Memory B cell (primary cell): Measurements from ENCODE around the gene BLTP3B.
"Not testable (repeated sequence)": the region's sequence is repeated elsewhere in the genome, so short reads cannot be mapped to it uniquely, and the experiment has no call there.

Experiments used
- ATAC-seq: fragments of 150-1000 bp; cut with Tn5 transposase; 2 replicates; pipeline ENCODE4 v1.10.0; 2021; ENCODE audit warnings: low read depth, mild to moderate bottlenecking, moderate library complexity
- DNase-seq, 2 donors: peaks; one replicate each; pipeline ENCODE4 v3.0.0; 2022; ENCODE audit warnings: low spot score in 2 of 2
- H3K27ac Mint-ChIP-seq: one replicate; pipeline ENCODE4 v1.8.0; 2022; ENCODE audit warnings: mild to moderate bottlenecking, moderate library complexity, mixed read lengths
- H3K27me3 Mint-ChIP-seq: one replicate; pipeline ENCODE4 v1.8.0; 2022; ENCODE audit warnings: mixed read lengths
- H3K36me3 Mint-ChIP-seq: one replicate; pipeline ENCODE4 v1.8.0; 2022; ENCODE audit warnings: mild to moderate bottlenecking, mixed read lengths
- H3K4me1 Mint-ChIP-seq: one replicate; pipeline ENCODE4 v1.8.0; 2022; ENCODE audit warnings: mixed read lengths
- H3K4me3 Mint-ChIP-seq: one replicate; pipeline ENCODE4 v1.8.0; 2022; ENCODE audit warnings: mild to moderate bottlenecking, moderate library complexity, mixed read lengths
- H3K9me3 Mint-ChIP-seq: one replicate; pipeline ENCODE4 v1.8.0; 2022; ENCODE audit warnings: mixed read lengths

The BLTP3B gene

GRCh38 chr12:100142851-100143559, at the start of gene BLTP3B:
BLTP3B (minus strand) TSS chr12:100142874; CDS start chr12:100142635, 239 bp downstream.
- H3K36me3 Mint-ChIP-seq, result no peaks in the 10 kb centered on the region
- peak in 1 of 2 donors; percentile 83 for DNase-seq
- no peaks in the 10 kb centered on the region for H3K9me3 Mint-ChIP-seq
- peak within 1 kb of the TSS; percentile 88 for H3K4me3 Mint-ChIP-seq
- peak within 1 kb of the TSS; percentile 91 for H3K27ac Mint-ChIP-seq
- peak; percentile 88 for ATAC-seq
- H3K4me1 Mint-ChIP-seq, result peaks cover 27% of the 10 kb centered on the region
- no peaks in the 10 kb centered on the region for H3K27me3 Mint-ChIP-seq

GRCh38 chr12:100189636-100190394, 47.1 kb upstream of the BLTP3B start:
- Mint-ChIP-seq H3K9me3 (no peaks in the 10 kb centered on the region), H3K4me1 (peaks cover 9% of the 10 kb centered on the region), H3K4me3 (no peak overlapping the region), H3K27ac (no peak overlapping the region), H3K36me3 (peaks cover 35% of the 10 kb centered on the region), H3K27me3 (no peaks in the 10 kb centered on the region)
- no peak for ATAC-seq
- no peak for DNase-seq

- DNase-seq, H3K4me3 Mint-ChIP-seq, ATAC-seq, H3K9me3 Mint-ChIP-seq, H3K27me3 Mint-ChIP-seq, H3K27ac Mint-ChIP-seq: not testable (repeated sequence)
- peaks cover 31% of the 10 kb centered on the region for H3K36me3 Mint-ChIP-seq
- H3K4me1 Mint-ChIP-seq, result peaks cover 10% of the 10 kb centered on the region
These were observed 46.4 kb upstream of the BLTP3B start for GRCh38 chr12:100188888-100189635.

GRCh38 chr12:100187857-100188519, 45.3 kb upstream of the BLTP3B start:
- DNase-seq, result no peak
- Mint-ChIP-seq H3K36me3 (peaks cover 26% of the 10 kb centered on the region), H3K9me3 (no peaks in the 10 kb centered on the region), H3K4me1 (peaks cover 13% of the 10 kb centered on the region), H3K27ac (no peak overlapping the region), H3K27me3 (no peaks in the 10 kb centered on the region), H3K4me3 (no peak overlapping the region)
- no peak for ATAC-seq

GRCh38 chr12:100187068-100187467, 44.4 kb upstream of the BLTP3B start:
- Mint-ChIP-seq H3K4me1 (peaks cover 13% of the 10 kb centered on the region), H3K4me3 (no peak overlapping the region), H3K27ac (no peak overlapping the region), H3K36me3 (peaks cover 21% of the 10 kb centered on the region), H3K9me3 (no peaks in the 10 kb centered on the region), H3K27me3 (no peaks in the 10 kb centered on the region)
- no peak for ATAC-seq
- no peak for DNase-seq

GRCh38 chr12:100186071-100186470, 43.4 kb upstream of the BLTP3B start:
- no peaks in the 10 kb centered on the region for H3K9me3 Mint-ChIP-seq
- no peaks in the 10 kb centered on the region for H3K27me3 Mint-ChIP-seq
- H3K27ac Mint-ChIP-seq, result no peak overlapping the region
- H3K4me1 Mint-ChIP-seq, result peaks cover 12% of the 10 kb centered on the region
- H3K4me3 Mint-ChIP-seq, result no peak overlapping the region
- no peak for ATAC-seq
- no peak for DNase-seq
- peaks cover 18% of the 10 kb centered on the region for H3K36me3 Mint-ChIP-seq

- H3K36me3 Mint-ChIP-seq, result peaks cover 16% of the 10 kb centered on the region
- H3K4me1 Mint-ChIP-seq, result peaks cover 12% of the 10 kb centered on the region
- H3K9me3 Mint-ChIP-seq, result no peaks in the 10 kb centered on the region
- no peak for ATAC-seq
- H3K27me3 Mint-ChIP-seq, result no peaks in the 10 kb centered on the region
- no peak overlapping the region for H3K4me3 Mint-ChIP-seq
- DNase-seq, result no peak
- H3K27ac Mint-ChIP-seq, result no peak overlapping the region
These were observed 42.8 kb upstream of the BLTP3B start for GRCh38 chr12:100185361-100185894.

- ATAC-seq (no peak), DNase-seq (no peak)
- no peaks in the 10 kb centered on the region for H3K27me3 Mint-ChIP-seq
- H3K4me3 Mint-ChIP-seq, result no peak overlapping the region
- peaks cover 14% of the 10 kb centered on the region for H3K36me3 Mint-ChIP-seq
- H3K9me3 Mint-ChIP-seq, result no peaks in the 10 kb centered on the region
- H3K27ac Mint-ChIP-seq, result no peak overlapping the region
- H3K4me1 Mint-ChIP-seq, result peaks cover 12% of the 10 kb centered on the region
These were observed 42.0 kb upstream of the BLTP3B start for GRCh38 chr12:100184549-100185145.

GRCh38 chr12:100179252-100179651, 36.6 kb upstream of the BLTP3B start:
- no peak overlapping the region for H3K27ac Mint-ChIP-seq
- H3K4me1 Mint-ChIP-seq, result peaks cover 8% of the 10 kb centered on the region
- peaks cover 12% of the 10 kb centered on the region for H3K36me3 Mint-ChIP-seq
- H3K4me3 Mint-ChIP-seq, result no peak overlapping the region
- no peak for ATAC-seq
- H3K27me3 Mint-ChIP-seq, result no peaks in the 10 kb centered on the region
- DNase-seq, result no peak
- H3K9me3 Mint-ChIP-seq, result no peaks in the 10 kb centered on the region

- DNase-seq, H3K27ac Mint-ChIP-seq, H3K4me1 Mint-ChIP-seq, H3K27me3 Mint-ChIP-seq, H3K9me3 Mint-ChIP-seq, H3K4me3 Mint-ChIP-seq, ATAC-seq: not testable (repeated sequence)
- peaks cover 20% of the 10 kb centered on the region for H3K36me3 Mint-ChIP-seq
These were observed 33.8 kb upstream of the BLTP3B start for GRCh38 chr12:100176493-100176892.

GRCh38 chr12:100174495-100174894, 31.8 kb upstream of the BLTP3B start:
- Mint-ChIP-seq H3K4me3 (no peak overlapping the region), H3K4me1 (peaks cover 2% of the 10 kb centered on the region), H3K27ac (no peak overlapping the region), H3K36me3 (peaks cover 22% of the 10 kb centered on the region), H3K27me3 (no peaks in the 10 kb centered on the region), H3K9me3 (no peaks in the 10 kb centered on the region)
- ATAC-seq, result no peak
- DNase-seq, result no peak

GRCh38 chr12:100173111-100173510, 30.4 kb upstream of the BLTP3B start:
- Mint-ChIP-seq H3K4me3 (no peak overlapping the region), H3K4me1 (peaks cover 2% of the 10 kb centered on the region), H3K36me3 (peaks cover 19% of the 10 kb centered on the region), H3K9me3 (no peaks in the 10 kb centered on the region), H3K27me3 (no peaks in the 10 kb centered on the region), H3K27ac (no peak overlapping the region)
- ATAC-seq, result no peak
- DNase-seq, result no peak

GRCh38 chr12:100171248-100171647, 28.6 kb upstream of the BLTP3B start:
- H3K9me3 Mint-ChIP-seq, result no peaks in the 10 kb centered on the region
- no peak overlapping the region for H3K4me3 Mint-ChIP-seq
- no peak for ATAC-seq
- H3K36me3 Mint-ChIP-seq, result peaks cover 15% of the 10 kb centered on the region
- DNase-seq, result no peak
- H3K27me3 Mint-ChIP-seq, result no peaks in the 10 kb centered on the region
- no peak overlapping the region for H3K27ac Mint-ChIP-seq
- H3K4me1 Mint-ChIP-seq, result peaks cover 2% of the 10 kb centered on the region
